Endothelial cell of umbilical vein (primary cell): ENCODE measurements around the gene COPRS. TPM values are rescaled to one million over a fixed set of nuclear protein-coding genes. Genes with fewer than 3 reads are reported as not detected.

ENCODE experiments used
- BruUV-seq: library from RNA; stranded (reverse); fragments of 400-500 nt; replicated peaks from 2 replicates; lab custom pipeline; 2021; lab: Mats Ljungman, UMichigan
- CTCF ChIA-PET: fragments of 300-600, 350-600 bp; sonication (Branson Sonifier 250); formaldehyde crosslinking; loops from one replicate; lab custom pipeline; 2021; ENCODE audit warnings: antibody characterized with exemption, inconsistent platforms; lab: Charles Lee
- POLR2A ChIA-PET: fragments of 300-600, 350-600 bp; sonication (Branson Sonifier 250); formaldehyde crosslinking; loops from one replicate; lab custom pipeline; 2021; ENCODE audit warnings: antibody characterized with exemption, inconsistent platforms; lab: Charles Lee
- DNase-seq: peaks from one replicate; pipeline ENCODE4 v3.0.0-alpha.2; 2011; ENCODE audit warnings: low read depth, low spot score
- FAIRE-seq: peaks from 2 replicates; lab custom pipeline; 2011; peaks lifted over from hg19 to GRCh38; lab: Jason Lieb, UNC
- H2AFZ ChIP-seq: 2 replicates; pipeline ENCODE4 v1.6.0; 2012; ENCODE audit warnings: low read depth, low read length, control low read depth, inconsistent platforms
- H3K27ac ChIP-seq: 2 replicates; pipeline ENCODE4 v1.5.1; 2011; ENCODE audit warnings: low read depth, mild to moderate bottlenecking, control low read depth, low read length, moderate library complexity; ENCODE audit not compliant: insufficient read depth
- H3K27me3 ChIP-seq, 2 experiments: 2 replicates each; pipeline versions ENCODE4 v1.6.0 to v1.6.1; 2011; ENCODE audit warnings: low read length in 2 of 2, mixed read lengths in 1 of 2; ENCODE audit not compliant: control insufficient read depth in 2 of 2, insufficient read depth in 2 of 2
- H3K36me3 ChIP-seq, 2 experiments: 2 replicates in 1 of 2; 3 replicates in 1 of 2; pipeline ENCODE4 v1.5.1; 2011; ENCODE audit warnings: low read length in 2 of 2, mild to moderate bottlenecking in 1 of 2, moderate library complexity in 1 of 2; ENCODE audit not compliant: control insufficient read depth in 2 of 2, insufficient read depth in 2 of 2; ENCODE audit errors: extremely low read depth in 1 of 2
- H3K4me1 ChIP-seq: 3 replicates; pipeline ENCODE4 v1.5.1; 2011; ENCODE audit warnings: mild to moderate bottlenecking, low read length; ENCODE audit not compliant: control insufficient read depth, insufficient read depth; ENCODE audit errors: extremely low read depth
- H3K4me2 ChIP-seq: 2 replicates; pipeline ENCODE4 v1.6.1; 2011; ENCODE audit warnings: low read length, control low read depth, mixed read lengths; ENCODE audit not compliant: insufficient read depth
- H3K4me3 ChIP-seq, 3 experiments: fragments of 200-600 bp in 1 of 3; sonication (generic), shearing (Covaris generic) in 1 of 3; replicated peaks in 1 of 3; 2 replicates each; pipeline ENCODE4 v1.5.1; 2011 to 2016; ENCODE audit warnings: control low read depth in 3 of 3, low read length in 3 of 3, mild to moderate bottlenecking in 2 of 3, inconsistent platforms in 1 of 3, low read depth in 1 of 3, moderate library complexity in 1 of 3; ENCODE audit not compliant: insufficient read depth in 1 of 3
- H3K79me2 ChIP-seq: 2 replicates; pipeline ENCODE4 v1.6.0; 2012; ENCODE audit warnings: low read length, inconsistent platforms; ENCODE audit not compliant: control insufficient read depth, insufficient read depth
- H3K9ac ChIP-seq: replicated peaks from 2 replicates; pipeline ENCODE3; 2011; ENCODE audit warnings: low read length, control low read depth; ENCODE audit not compliant: insufficient read depth; ENCODE audit errors: extremely low read depth
- H3K9me1 ChIP-seq: replicated peaks from 3 replicates; pipeline ENCODE4 v1.6.0; 2011; ENCODE audit warnings: mild to moderate bottlenecking, low read length; ENCODE audit not compliant: control insufficient read depth, insufficient read depth; ENCODE audit errors: extremely low read depth
- H3K9me3 ChIP-seq: replicated peaks from 2 replicates; pipeline ENCODE4 v1.5.1; 2012; ENCODE audit warnings: low read length, inconsistent platforms; ENCODE audit not compliant: control insufficient read depth, insufficient read depth
- H4K20me1 ChIP-seq: replicated peaks from 2 replicates; pipeline ENCODE3; 2011; ENCODE audit warnings: mild to moderate bottlenecking, low read length; ENCODE audit not compliant: control insufficient read depth, insufficient read depth; ENCODE audit errors: extremely low read depth
- JUN ChIP-seq: IDR thresholded peaks from 2 replicates; pipeline ENCODE4 v1.6.1; 2011; ENCODE audit warnings: borderline replicate concordance, low read depth; ENCODE audit not compliant: insufficient read length, insufficient read depth
- MYC ChIP-seq: IDR thresholded peaks from one replicate; pipeline ENCODE4 v1.6.1; 2011; ENCODE audit warnings: mild to moderate bottlenecking, low read depth, low read length
- POLR2A ChIP-seq: IDR thresholded peaks from 2 replicates; pipeline ENCODE4 v1.6.1; 2012; ENCODE audit warnings: low read depth, mild to moderate bottlenecking, control low read depth, low read length
- dilution Hi-C: fragments of 300-500 bp; cut with MboI; formaldehyde crosslinking; loops from one replicate; pipeline ENCODE4 v1.15.0; 2019; ENCODE audit warnings: low sequenced_read_pairs; ENCODE audit not compliant: extremely low pct_ligation_motif_present
- intact Hi-C: fragments of 100-400 bp; cut with micrococcal nuclease; formaldehyde crosslinking; loops from one replicate; pipeline ENCODE4 v1.10.0; 2022
- polyA plus RNA-seq, 4 experiments: library from polyadenylated mRNA; depleted of rRNA in 3 of 4; stranded (reverse) in 3 of 4; unstranded in 1 of 4; fragments of >200 nt; gene quantifications; 2 replicates each; pipeline versions ENCODE4 v1.2.1 to v1.2.3, GENCODE V29; 2011 to 2012; ENCODE audit warnings: missing spikeins in 1 of 4
- total RNA-seq: library from RNA; stranded (reverse); gene quantifications from 2 replicates; pipeline ENCODE4 v1.2.3, GENCODE V29; 2021
- TF ChIP-seq, protein P1 (sequence below): IDR thresholded peaks from 2 replicates; pipeline ENCODE4 v1.6.1; 2011; ENCODE audit not compliant: insufficient read depth, insufficient read length
- TF ChIP-seq, protein P2 (sequence below), 2 donors: IDR thresholded peaks; 1 replicate in 1 of 2; 2 replicates in 1 of 2; pipeline ENCODE4 v1.5.1; 2011; ENCODE audit warnings: low read length in 2 of 2, mild to moderate bottlenecking in 2 of 2, moderate library complexity in 2 of 2, control low read depth in 1 of 2, inconsistent platforms in 1 of 2, low read depth in 1 of 2; ENCODE audit not compliant: insufficient read depth in 1 of 2; ENCODE audit errors: extremely low read depth in 1 of 2

COPRS gene
- total and polyA plus RNA-seq, 2 donors (not counting 3 experiments of a cell fraction or from before 2014, with no cell fraction given), result 43.1 to 48.0 TPM

DNA sequence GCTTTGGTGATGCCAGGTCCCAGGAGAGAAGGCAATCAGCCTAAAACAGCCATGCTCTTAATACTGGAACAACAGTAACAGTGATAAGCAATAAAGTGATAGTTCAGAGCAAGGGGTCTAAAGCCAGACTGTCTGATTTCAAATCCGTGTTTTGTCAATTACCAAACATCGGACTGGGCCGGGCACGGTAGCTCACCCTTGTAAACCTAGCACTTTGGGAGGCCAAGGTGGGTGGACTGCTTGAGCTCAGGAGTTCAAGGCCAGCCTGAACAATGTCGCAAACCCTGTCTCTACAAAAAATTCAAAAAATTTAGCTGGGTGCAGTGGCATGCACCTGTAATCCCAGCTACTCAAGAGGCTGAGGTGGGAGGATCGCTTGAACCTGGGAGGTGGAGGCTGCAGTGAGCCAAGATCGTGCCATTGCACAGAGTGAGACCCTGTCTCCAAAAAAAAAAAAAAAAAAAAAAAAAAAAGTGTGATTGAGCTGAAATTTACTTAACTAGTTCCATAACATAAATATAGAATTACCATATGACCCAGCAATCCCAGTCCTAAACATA lies 5.1 kb downstream of the COPRS start:
- no peaks in the 10 kb centered on the region for H4K20me1 ChIP-seq
- intact Hi-C loops (loop anchor here (10.0 kb wide), 1 partner anchor 759 kb away; the partner anchor contains the start of gene NF1), dilution Hi-C loops (no loop called here)
- H3K9me1 ChIP-seq, result no peaks in the 10 kb centered on the region
- POLR2A ChIA-PET, result interaction anchor here (0.7 kb wide), 1 partner anchor 297 kb away, joined by 4 read pairs; no protein-coding TSS in a partner anchor
- peaks cover 9% of the 10 kb centered on the region for H3K79me2 ChIP-seq
- no peak overlapping the region for H3K4me2 ChIP-seq
- CTCF ChIA-PET, result interaction anchor here (0.6 kb wide), 1 partner anchor 47 kb away, joined by 3 read pairs; the partner anchor contains the start of gene UTP6
- H3K36me3 ChIP-seq, result peaks cover 0 to 12% of the 10 kb centered on the region in 2 experiments
- no peak overlapping the region for H3K4me3 ChIP-seq
- no peak overlapping the region for H3K9ac ChIP-seq
- DNase-seq (no peak), FAIRE-seq (no peak)
- H3K4me1 ChIP-seq, result peaks cover 7% of the 10 kb centered on the region
- no peak for TF ChIP-seq JUN
- BruUV-seq, result no TSS peak
- no peaks in the 10 kb centered on the region for H3K27me3 ChIP-seq
- no peak overlapping the region for H3K27ac ChIP-seq
- no peaks in the 10 kb centered on the region for H3K9me3 ChIP-seq
- H2AFZ ChIP-seq, result no peak overlapping the region

DNA sequence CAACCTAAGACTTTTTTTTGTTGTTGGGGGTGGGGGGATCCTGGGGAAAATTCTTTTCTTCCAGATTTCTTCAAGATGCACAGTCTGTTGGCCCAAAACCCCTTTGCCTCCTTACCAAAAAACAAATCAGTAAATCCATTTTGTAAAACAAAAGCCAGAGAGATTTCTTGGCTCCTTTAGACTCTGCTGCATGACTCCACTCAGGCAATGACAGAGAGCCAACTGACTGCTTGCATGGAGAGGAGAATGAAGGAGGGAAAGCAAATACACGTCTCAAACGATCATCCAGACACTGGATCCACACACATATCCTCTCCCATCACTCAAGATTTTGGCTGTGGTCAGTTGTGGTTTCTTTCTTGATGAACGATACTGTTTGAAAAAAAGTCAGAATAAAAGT lies 13.8 kb downstream of the COPRS start:
- ChIA-PET CTCF (interaction anchor here (1.0 to 1.6 kb wide), 2 partner anchors 10 to 408 kb away, joined by 3 to 4 read pairs; no protein-coding TSS in a partner anchor), POLR2A (no interaction called here)
- TF ChIP-seq, protein P1, sequence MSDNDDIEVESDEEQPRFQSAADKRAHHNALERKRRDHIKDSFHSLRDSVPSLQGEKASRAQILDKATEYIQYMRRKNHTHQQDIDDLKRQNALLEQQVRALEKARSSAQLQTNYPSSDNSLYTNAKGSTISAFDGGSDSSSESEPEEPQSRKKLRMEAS, result no peak
- no peak for TF ChIP-seq MYC
- TF ChIP-seq POLR2A, result no peak
- TF ChIP-seq, protein P2, sequence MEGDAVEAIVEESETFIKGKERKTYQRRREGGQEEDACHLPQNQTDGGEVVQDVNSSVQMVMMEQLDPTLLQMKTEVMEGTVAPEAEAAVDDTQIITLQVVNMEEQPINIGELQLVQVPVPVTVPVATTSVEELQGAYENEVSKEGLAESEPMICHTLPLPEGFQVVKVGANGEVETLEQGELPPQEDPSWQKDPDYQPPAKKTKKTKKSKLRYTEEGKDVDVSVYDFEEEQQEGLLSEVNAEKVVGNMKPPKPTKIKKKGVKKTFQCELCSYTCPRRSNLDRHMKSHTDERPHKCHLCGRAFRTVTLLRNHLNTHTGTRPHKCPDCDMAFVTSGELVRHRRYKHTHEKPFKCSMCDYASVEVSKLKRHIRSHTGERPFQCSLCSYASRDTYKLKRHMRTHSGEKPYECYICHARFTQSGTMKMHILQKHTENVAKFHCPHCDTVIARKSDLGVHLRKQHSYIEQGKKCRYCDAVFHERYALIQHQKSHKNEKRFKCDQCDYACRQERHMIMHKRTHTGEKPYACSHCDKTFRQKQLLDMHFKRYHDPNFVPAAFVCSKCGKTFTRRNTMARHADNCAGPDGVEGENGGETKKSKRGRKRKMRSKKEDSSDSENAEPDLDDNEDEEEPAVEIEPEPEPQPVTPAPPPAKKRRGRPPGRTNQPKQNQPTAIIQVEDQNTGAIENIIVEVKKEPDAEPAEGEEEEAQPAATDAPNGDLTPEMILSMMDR (IDR thresholded peaks at IDR 0.05; ENCODE audit: extremely low read depth in 1 of 2, insufficient read depth in 1 of 2, low read depth in 1 of 2, low read length in 2 of 2), result no peak
- DNase-seq (no peak), FAIRE-seq (no peak)
- no peak overlapping the region for H3K4me3 ChIP-seq
- no peak overlapping the region for H3K9ac ChIP-seq
- H3K79me2 ChIP-seq, result no peaks in the 10 kb centered on the region
- no peaks in the 10 kb centered on the region for H4K20me1 ChIP-seq
- no peaks in the 10 kb centered on the region for H3K9me1 ChIP-seq
- no peak overlapping the region for H2AFZ ChIP-seq
- no peaks in the 10 kb centered on the region for H3K36me3 ChIP-seq
- peaks cover 0 to 1% of the 10 kb centered on the region in 2 experiments for H3K27me3 ChIP-seq
- no peaks in the 10 kb centered on the region for H3K9me3 ChIP-seq
- peaks cover 16% of the 10 kb centered on the region for H3K4me1 ChIP-seq
- BruUV-seq, result no TSS peak
- no peak overlapping the region for H3K4me2 ChIP-seq
- no peak overlapping the region for H3K27ac ChIP-seq
- dilution Hi-C loops, result no loop called here
- intact Hi-C loops, result no loop called here
